Right lobe of liver (tissue), 6 donors: ENCODE data around the gene SNTB2. TPM values are rescaled to one million over a fixed set of nuclear protein-coding genes. Genes with fewer than 3 reads are reported as not detected.
A peak's percentile ranks its signal among the peaks of the same experiment; 100 is the strongest.

ENCODE experiments used
- ATAC-seq, 4 donors: fragments of 200-7000 bp; cut with Tn5 transposase; one replicate each; pipeline ENCODE4 v1.9.1; 2020; ENCODE audit warnings: mild to moderate bottlenecking in 4 of 4, moderate library complexity in 4 of 4
- DNase-seq, 3 donors: peaks; one replicate each; pipeline ENCODE4 v3.0.0-alpha.2; 2020
- H3K27ac ChIP-seq, 3 donors: fragments of 200-600 bp; one replicate each; pipeline ENCODE4 v1.8.0; 2022
- H3K27me3 ChIP-seq, 2 donors: fragments of 200-600 bp; one replicate each; pipeline ENCODE4 v1.8.0; 2022
- H3K36me3 ChIP-seq, 4 donors: fragments of 200-600 bp; sonication (generic) in 1 of 4; one replicate each; pipeline versions ENCODE4 v1.5.1 to v1.8.0; 2017 to 2022; ENCODE audit warnings: control low read depth in 1 of 4
- H3K4me1 ChIP-seq, 4 donors: fragments of 200-600 bp; sonication (generic) in 1 of 4; one replicate each; pipeline versions ENCODE4 v1.5.1 to v1.8.0; 2017 to 2022; ENCODE audit warnings: control low read depth in 1 of 4
- H3K4me3 ChIP-seq, 3 donors: fragments of 200-600 bp; one replicate each; pipeline ENCODE4 v1.8.0; 2022
- H3K9me3 ChIP-seq, 4 donors: fragments of 200-600 bp; sonication (generic) in 1 of 4; one replicate each; pipeline versions ENCODE4 v1.5.1 to v1.8.0; 2017 to 2022; ENCODE audit warnings: control low read depth in 1 of 4
- POLR2A ChIP-seq: fragments of 450-650 bp; IDR thresholded peaks from one replicate; pipeline ENCODE4 v1.6.1; 2017; ENCODE audit warnings: antibody characterized with exemption, mild to moderate bottlenecking
- WGBS: methylation state at CpG from one replicate; pipeline ENCODE4 v1.1.6; 2018; ENCODE audit warnings: low coverage, low lambda C conversion rate; ENCODE audit not compliant: insufficient coverage; ENCODE audit errors: missing lambda C conversion rate; 5-methylcytosine and 5-hydroxymethylcytosine counted together
- intact Hi-C, 2 donors: fragments of 100-400 bp; cut with DNase I; formaldehyde crosslinking; loops; one replicate each; pipeline versions ENCODE4 v1.11.2 to v1.14.1; 2022
- total RNA-seq, 6 experiments: library from RNA; depleted of rRNA in 2 of 6; stranded (reverse); fragments of >200 nt in 2 of 6; fragmentation: NEBNext Ultra II Directional in 3 of 6; extraction: Animal tissue kit (Norgen Biotek cat#: 25700) in 3 of 6; gene quantifications; one replicate each; pipeline versions ENCODE4 v1.1.0 to v1.2.4, GENCODE V29; 2016 to 2023
- TF ChIP-seq, protein P1 (sequence below), 4 donors: fragments of 200-600 bp in 3 of 4; fragments of 450-650 bp in 1 of 4; IDR thresholded peaks; one replicate each; pipeline versions ENCODE4 v1.5.1 to v1.8.0; 2016 to 2022; ENCODE audit warnings: antibody characterized with exemption in 4 of 4, mild to moderate bottlenecking in 2 of 4
- donor health status: DM: no; HTN: yes; CAD: no.
- donor health status: DM: no; HTN: no; CAD: no.
- donor health status: DM: no; HTN: no; CAD: no.
- donor health status: DM: no; HTN: yes; CAD: no.
- donor health status: DM: no; HTN: yes; CAD: no.

SNTB2 gene
- total RNA-seq, 6 experiments from 2014 or later = 7.5 to 13.9 (median 10.6) TPM

DNA sequence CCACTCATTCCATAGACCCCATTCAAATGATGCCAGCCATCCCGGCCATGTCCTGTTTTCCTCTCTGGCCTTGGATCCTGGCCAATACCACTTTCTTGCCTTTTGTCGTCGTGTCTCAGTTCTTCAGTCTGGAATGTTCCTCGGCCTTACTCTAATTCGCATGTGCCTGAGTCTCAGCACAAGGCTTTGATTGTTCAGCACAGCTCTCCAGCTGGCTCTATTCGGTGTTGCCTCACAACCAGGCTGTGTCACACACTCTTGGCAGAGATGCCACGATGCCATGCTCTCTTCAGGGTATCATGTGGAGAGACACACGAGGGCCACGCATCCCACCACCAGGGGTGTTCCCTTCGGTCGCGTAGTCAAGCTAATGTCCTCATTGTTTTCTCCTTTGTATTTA is 122.4 kb downstream of the SNTB2 start:
- WGBS = 77% methylated on average over 9 of the region's 12 CpGs
- Histone ChIP-seq H3K4me1 (peaks cover 0 to 21% (median 9%) of the 10 kb centered on the region in 4 donors), H3K4me3 (no peak overlapping the region), H3K27me3 (no peaks in the 10 kb centered on the region), H3K27ac (no peak overlapping the region), H3K36me3 (no peaks in the 10 kb centered on the region), H3K9me3 (no peaks in the 10 kb centered on the region)
- peak in 2 of 3 donors; percentile 46 for DNase-seq
- no peak for ATAC-seq
- no peak for TF ChIP-seq POLR2A
- TF ChIP-seq, protein P1, sequence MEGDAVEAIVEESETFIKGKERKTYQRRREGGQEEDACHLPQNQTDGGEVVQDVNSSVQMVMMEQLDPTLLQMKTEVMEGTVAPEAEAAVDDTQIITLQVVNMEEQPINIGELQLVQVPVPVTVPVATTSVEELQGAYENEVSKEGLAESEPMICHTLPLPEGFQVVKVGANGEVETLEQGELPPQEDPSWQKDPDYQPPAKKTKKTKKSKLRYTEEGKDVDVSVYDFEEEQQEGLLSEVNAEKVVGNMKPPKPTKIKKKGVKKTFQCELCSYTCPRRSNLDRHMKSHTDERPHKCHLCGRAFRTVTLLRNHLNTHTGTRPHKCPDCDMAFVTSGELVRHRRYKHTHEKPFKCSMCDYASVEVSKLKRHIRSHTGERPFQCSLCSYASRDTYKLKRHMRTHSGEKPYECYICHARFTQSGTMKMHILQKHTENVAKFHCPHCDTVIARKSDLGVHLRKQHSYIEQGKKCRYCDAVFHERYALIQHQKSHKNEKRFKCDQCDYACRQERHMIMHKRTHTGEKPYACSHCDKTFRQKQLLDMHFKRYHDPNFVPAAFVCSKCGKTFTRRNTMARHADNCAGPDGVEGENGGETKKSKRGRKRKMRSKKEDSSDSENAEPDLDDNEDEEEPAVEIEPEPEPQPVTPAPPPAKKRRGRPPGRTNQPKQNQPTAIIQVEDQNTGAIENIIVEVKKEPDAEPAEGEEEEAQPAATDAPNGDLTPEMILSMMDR (IDR thresholded peaks at IDR 0.05) = no peak
- intact Hi-C loops = no loop called here

DNA sequence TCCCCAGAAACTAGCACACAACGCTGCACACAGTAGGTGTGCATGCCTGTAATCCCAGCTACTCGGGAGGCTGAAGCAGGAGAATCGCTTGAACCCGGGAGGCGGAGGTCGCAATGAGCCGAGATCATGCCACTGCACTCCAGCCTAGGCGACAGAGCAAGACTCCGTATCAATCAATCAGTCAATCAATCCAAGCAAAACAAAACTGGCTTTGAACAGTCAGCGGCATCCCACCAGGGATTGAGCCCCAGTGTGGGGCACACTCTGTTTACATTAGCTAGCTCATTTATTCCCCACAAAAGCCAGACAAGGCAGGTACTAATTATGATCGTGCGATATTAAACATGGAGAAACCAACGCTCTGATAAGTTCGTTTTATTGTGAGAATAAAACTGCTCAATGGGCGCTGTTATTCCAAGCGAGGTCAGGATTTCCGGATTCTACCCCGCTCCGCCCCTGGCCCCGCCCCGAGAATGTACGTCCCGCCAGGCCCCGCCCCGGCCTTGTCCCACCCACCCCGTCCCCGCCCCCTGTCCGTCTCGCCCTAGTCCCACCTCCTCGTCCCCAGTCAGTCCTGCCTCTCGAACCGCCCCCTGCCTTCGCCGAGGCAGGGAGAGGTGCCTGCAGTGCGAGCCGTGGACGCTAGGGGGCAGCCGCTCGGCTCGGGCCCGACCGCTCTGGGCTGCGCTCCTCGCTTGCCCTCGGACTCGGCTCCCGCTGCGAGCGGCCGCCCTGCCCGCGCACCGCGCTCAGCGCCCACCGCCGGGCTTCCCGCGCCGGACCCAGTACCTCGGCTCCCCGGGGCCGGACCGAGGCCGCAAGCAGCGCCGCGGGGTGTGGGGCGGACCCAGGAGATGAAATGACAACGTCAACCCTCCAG is 123.9 kb downstream of the SNTB2 start, which contains the start of gene VPS4A:
Gene VPS4A, plus strand, starts transcription at position 698 of the 880 bp plus-strand sequence. Its CDS starts 162 bp downstream, at position 860.
- Histone ChIP-seq H3K9me3 (no peaks in the 10 kb centered on the region), H3K4me3 (peak within 1 kb of the TSS; percentile 90 to 94 (median 92)), H3K27me3 (no peaks in the 10 kb centered on the region), H3K27ac (peak within 1 kb of the TSS; percentile 91 to 95 (median 92)), H3K4me1 (peaks cover 0 to 37% (median 17%) of the 10 kb centered on the region in 4 donors), H3K36me3 (peaks cover 0 to under 1% (median 0%) of the 10 kb centered on the region in 4 donors)
- 39% methylated on average over 14 of the region's 70 CpGs for WGBS
- TF ChIP-seq POLR2A = peak; percentile 86
- TF ChIP-seq, protein P1 (IDR thresholded peaks at IDR 0.05) = peak; percentile 83 to 97 (median 90)
- peak; percentile 96 to 98 (median 97) for DNase-seq
- peak; percentile 88 to 97 (median 92) for ATAC-seq
- intact Hi-C loops = no loop called here

DNA sequence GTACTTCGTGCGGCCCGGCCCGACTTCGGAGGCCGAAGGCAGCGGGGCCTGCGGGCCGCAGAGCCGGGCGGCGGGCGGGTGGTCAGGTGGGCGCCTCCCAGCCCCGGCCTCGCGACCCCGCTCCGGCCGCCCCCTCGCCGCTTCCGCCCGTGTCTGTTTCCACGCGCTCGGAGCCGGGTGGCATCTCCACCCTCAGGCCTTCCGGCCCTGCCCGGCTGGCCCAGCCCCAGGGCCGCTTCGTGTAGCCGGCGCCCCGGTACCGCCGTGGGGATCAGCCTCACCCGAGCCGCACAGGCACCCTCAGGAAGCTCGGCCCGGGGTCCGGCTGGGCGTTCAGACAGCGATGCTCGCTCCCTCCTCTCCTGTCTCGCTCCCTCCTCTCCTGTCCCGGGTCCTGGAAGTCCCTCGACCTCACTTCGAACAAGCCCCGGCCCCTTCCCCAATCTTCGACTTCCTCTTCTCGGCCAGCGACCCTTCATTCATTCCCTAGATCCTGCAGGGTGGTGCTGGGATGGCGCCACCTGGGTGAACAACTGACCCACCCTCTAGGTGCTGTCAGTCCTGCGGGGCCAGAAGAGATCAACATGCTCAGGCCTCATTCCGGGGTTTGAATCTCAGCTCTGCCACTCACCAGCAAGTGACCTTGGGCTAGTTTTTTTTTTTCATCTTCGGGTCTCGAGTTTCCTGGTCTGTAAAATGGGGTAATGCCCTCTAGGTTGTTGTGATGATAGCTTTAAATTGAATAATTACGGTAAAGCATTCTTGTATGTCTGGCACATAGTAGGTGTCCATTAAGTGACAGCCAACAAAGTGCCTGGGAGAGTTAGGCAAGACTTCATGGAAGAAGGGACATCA is 124.8 kb downstream of the SNTB2 start:
- 2% methylated on average over 16 of the region's 59 CpGs for WGBS
- no peaks in the 10 kb centered on the region for H3K27me3 ChIP-seq
- peak; percentile 9 to 29 (median 26) for ATAC-seq
- H3K36me3 ChIP-seq = peaks cover 0 to 9% (median 4%) of the 10 kb centered on the region in 4 donors
- DNase-seq = peak; percentile 58 to 72 (median 72)
- no peaks in the 10 kb centered on the region for H3K9me3 ChIP-seq
- H3K27ac ChIP-seq = peak overlapping the region; percentile 91 to 95 (median 92)
- H3K4me1 ChIP-seq = peaks cover 0 to 46% (median 21%) of the 10 kb centered on the region in 4 donors
- intact Hi-C loops = no loop called here
- H3K4me3 ChIP-seq = peak overlapping the region; percentile 90 to 94 (median 92)
- TF ChIP-seq, protein P1 (IDR thresholded peaks at IDR 0.05) = no peak
- peak; percentile 40 for TF ChIP-seq POLR2A

DNA sequence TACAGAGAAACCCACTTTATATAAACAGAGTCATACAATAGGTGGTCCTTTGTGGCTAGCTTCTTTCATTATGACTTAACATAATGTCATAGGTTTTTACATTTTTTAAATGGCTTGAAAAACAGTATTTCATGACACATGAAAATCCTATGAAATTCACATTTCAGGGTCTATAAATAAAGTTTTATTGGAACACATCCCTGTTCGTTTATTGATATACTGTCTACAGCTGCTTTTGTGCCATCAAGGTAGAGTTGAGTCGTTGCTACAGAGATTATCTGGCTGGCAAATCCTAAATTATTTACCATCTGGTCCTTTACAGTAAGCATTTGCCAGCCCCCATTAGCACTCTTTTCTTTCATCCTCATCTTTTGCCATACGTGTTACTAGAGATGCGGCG is 126.5 kb downstream of the SNTB2 start:
- Histone ChIP-seq H3K4me3 (no peak overlapping the region), H3K9me3 (no peaks in the 10 kb centered on the region), H3K27ac (peak overlapping the region in 1 of 3 donors; percentile 15), H3K4me1 (peaks cover 0 to 57% (median 24%) of the 10 kb centered on the region in 4 donors), H3K36me3 (peaks cover 0 to 19% (median 7%) of the 10 kb centered on the region in 4 donors), H3K27me3 (no peaks in the 10 kb centered on the region)
- intact Hi-C loops = no loop called here
- peak in 1 of 3 donors; percentile 7 for DNase-seq
- 93% methylated on average over 5 of the region's 5 CpGs for WGBS
- TF ChIP-seq, protein P1 (IDR thresholded peaks at IDR 0.05) = no peak
- no peak for ATAC-seq
